GM18519 (cell line): ENCODE measurements around the gene GSTT2.
"Not testable (repeated sequence)": the region's sequence is repeated elsewhere in the genome, so short reads cannot be mapped to it uniquely, and the experiment has no call there.

Source experiments
- ATAC-seq: cut with Tn5 transposase; IDR thresholded peaks from one replicate; pipeline ENCODE4 v1.9.1; 2021; ENCODE audit warnings: mild to moderate bottlenecking, moderate library complexity; ENCODE audit not compliant: unreplicated experiment, low FRiP score

GSTT2 gene

GRCh38 chr22:23979557-23980240, at the start of gene GSTT2:
Gene GSTT2 (plus strand): TSS chr22:23980134.
- ATAC-seq: not testable (repeated sequence)

- ATAC-seq: no peak
Measured at GRCh38 chr22:23938328-23939016, 41.5 kb upstream of the GSTT2 start.

GRCh38 chr22:23939017-23939357, 40.9 kb upstream of the GSTT2 start:
- no peak for ATAC-seq

GRCh38 chr22:23940166-23940565, 39.8 kb upstream of the GSTT2 start:
- ATAC-seq: not testable (repeated sequence)

- ATAC-seq: not testable (repeated sequence)
Measured at GRCh38 chr22:23947391-23947790, 32.5 kb upstream of the GSTT2 start.

- not testable (repeated sequence) for ATAC-seq
Measured at GRCh38 chr22:23949764-23950163, 30.2 kb upstream of the GSTT2 start.

- ATAC-seq: not testable (repeated sequence)
Measured at GRCh38 chr22:23951383-23951782, 28.6 kb upstream of the GSTT2 start.

- not testable (repeated sequence) for ATAC-seq
Measured at GRCh38 chr22:23952794-23953405, 27.0 kb upstream of the GSTT2 start.

GRCh38 chr22:23953485-23953884, 26.4 kb upstream of the GSTT2 start:
- not testable (repeated sequence) for ATAC-seq

GRCh38 chr22:23954193-23954990, 25.5 kb upstream of the GSTT2 start:
- not testable (repeated sequence) for ATAC-seq

GRCh38 chr22:23954991-23955305, 25.0 kb upstream of the GSTT2 start:
- ATAC-seq: not testable (repeated sequence)

- not testable (repeated sequence) for ATAC-seq
Measured at GRCh38 chr22:23955886-23956285, 24.0 kb upstream of the GSTT2 start.

GRCh38 chr22:23956301-23956900, 23.5 kb upstream of the GSTT2 start:
- not testable (repeated sequence) for ATAC-seq

GRCh38 chr22:23961084-23961771, 18.7 kb upstream of the GSTT2 start, which contains the start of gene GSTT2B:
Gene GSTT2B (minus strand): TSS chr22:23961195. CDS start chr22:23961131, 64 bp downstream.
- not testable (repeated sequence) for ATAC-seq

- not testable (repeated sequence) for ATAC-seq
Measured at GRCh38 chr22:23966094-23966493, 13.8 kb upstream of the GSTT2 start.

- ATAC-seq: peak; percentile 81
Measured at GRCh38 chr22:23966568-23966967, 13.4 kb upstream of the GSTT2 start, which contains the start of gene DDTL. Gene DDTL (plus strand): TSS chr22:23966888. CDS start chr22:23966915, 27 bp downstream.

- no peak for ATAC-seq
Measured at GRCh38 chr22:23969071-23969470, 10.9 kb upstream of the GSTT2 start.

GRCh38 chr22:23970201-23970641, 9.7 kb upstream of the GSTT2 start:
- ATAC-seq: no peak

- ATAC-seq: no peak
Measured at GRCh38 chr22:23970816-23971486, 9.0 kb upstream of the GSTT2 start.
